RWPE1 (cell line): ENCODE results near the gene PHKB.

ENCODE experiments used
- CTCF ChIA-PET: fragments of 350-600 bp; sonication (Branson Sonifier 250); formaldehyde crosslinking; extraction: SDS; loops from one replicate; lab custom pipeline; 2021; lab: Yijun Ruan, JAX
- POLR2A ChIA-PET: fragments of 400-600 bp; formaldehyde crosslinking; extraction: SDS; loops from one replicate; lab custom pipeline; 2020; ENCODE audit warnings: antibody characterized with exemption; ENCODE audit not compliant: low non-redundant PET; lab: Yijun Ruan, JAX
- DNase-seq: peaks from one replicate; pipeline ENCODE4 v3.0.0; 2012; ENCODE audit warnings: low spot score
- H3K27ac ChIP-seq: fragments of 450-650 bp; 2 replicates; pipeline ENCODE4 v1.5.1; 2017
- TF ChIP-seq, protein P1 (sequence below): fragments of 450-650 bp; conservative IDR thresholded peaks from 2 replicates; pipeline ENCODE4 v1.5.1; 2017; ENCODE audit warnings: low read depth, mild to moderate bottlenecking

PHKB gene

DNA sequence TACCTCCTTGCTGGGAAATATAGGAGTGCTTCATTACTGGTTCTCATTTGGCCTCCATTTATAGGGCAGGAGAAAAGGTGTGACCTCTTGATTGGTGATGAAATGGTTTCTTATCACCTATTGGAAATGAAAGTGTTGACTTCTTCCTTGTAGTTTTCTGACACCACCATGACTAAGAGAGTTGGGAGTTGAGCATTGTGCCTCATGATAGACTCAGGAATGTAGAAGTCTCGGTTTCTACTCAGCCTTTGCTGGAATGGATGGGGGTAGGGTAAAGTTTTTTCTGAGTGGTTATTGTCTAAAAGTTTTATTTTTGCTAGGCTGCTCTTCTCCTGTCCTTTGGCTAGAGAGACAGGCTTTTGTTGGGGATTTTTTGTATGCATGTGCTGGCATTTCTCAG lies 117.4 kb downstream of the PHKB start:
- TF ChIP-seq, protein P1, sequence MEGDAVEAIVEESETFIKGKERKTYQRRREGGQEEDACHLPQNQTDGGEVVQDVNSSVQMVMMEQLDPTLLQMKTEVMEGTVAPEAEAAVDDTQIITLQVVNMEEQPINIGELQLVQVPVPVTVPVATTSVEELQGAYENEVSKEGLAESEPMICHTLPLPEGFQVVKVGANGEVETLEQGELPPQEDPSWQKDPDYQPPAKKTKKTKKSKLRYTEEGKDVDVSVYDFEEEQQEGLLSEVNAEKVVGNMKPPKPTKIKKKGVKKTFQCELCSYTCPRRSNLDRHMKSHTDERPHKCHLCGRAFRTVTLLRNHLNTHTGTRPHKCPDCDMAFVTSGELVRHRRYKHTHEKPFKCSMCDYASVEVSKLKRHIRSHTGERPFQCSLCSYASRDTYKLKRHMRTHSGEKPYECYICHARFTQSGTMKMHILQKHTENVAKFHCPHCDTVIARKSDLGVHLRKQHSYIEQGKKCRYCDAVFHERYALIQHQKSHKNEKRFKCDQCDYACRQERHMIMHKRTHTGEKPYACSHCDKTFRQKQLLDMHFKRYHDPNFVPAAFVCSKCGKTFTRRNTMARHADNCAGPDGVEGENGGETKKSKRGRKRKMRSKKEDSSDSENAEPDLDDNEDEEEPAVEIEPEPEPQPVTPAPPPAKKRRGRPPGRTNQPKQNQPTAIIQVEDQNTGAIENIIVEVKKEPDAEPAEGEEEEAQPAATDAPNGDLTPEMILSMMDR: no peak
- CTCF ChIA-PET: no interaction called here

DNA sequence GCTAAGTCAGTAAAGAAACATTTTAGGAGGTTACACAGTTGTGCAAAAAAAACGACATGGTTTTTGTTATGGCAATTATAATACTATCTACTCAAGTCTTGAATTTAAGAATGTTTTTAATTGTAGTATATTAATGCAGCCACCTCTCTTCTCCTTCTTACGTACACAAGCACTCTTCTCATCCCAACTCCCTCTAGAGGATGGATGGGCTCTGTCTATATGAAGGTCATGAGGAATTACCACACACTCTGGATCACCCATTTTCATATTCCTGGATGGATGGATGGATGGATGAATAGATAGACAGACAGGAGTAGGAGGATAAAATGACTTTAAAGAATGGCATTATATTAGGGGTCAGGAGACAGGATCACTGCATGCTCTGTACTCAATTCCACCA lies 120.0 kb downstream of the PHKB start:
- CTCF ChIA-PET: no interaction called here
- no peak for DNase-seq
- POLR2A ChIA-PET: no interaction called here

More for the DNA sequence above, 117.4 kb downstream of the PHKB start:
- POLR2A ChIA-PET: no interaction called here
- H3K27ac ChIP-seq: no peak overlapping the region
- peak; percentile 16 for DNase-seq

DNA sequence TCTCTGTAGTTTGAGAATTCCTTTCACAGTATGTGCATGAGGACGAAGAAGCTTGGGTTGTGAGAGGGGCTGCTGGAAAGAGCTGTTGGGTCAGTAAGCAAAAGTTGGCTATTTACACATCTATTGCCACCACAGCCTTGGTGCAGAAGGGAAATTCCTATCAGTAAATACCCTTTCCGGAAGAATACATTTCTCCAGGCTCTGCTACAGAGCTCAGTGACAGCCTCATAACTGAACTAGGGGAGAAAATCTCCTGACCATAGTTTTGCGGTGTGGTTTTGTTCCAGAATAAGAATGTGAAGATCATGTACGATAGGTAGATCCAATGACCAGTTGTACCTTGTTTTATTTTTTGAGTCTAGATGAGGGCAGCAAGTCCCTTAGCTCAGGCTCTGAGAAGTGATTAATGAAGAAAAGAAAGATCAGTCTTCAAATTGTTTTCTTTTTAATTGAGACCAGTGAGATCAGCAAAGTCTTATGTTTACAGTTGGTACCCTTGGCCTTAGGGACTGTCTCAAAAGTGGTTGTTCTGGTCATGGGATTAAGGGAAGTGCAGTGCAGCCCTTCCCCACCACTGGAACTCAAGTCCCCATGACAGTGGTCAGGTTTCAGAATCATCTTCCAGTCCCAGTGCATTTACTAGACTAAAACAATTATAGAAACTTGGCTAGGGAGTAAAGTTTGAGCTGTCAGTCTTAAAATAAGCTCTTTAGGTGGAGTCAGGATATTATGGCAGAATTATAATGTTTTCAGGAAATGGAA lies 123.5 kb downstream of the PHKB start:
- DNase-seq: no peak
- ChIA-PET CTCF (interaction anchor here (0.8 kb wide), 1 partner anchor 49 kb away, joined by 3 read pairs; no protein-coding TSS in a partner anchor), POLR2A (no interaction called here)
- H3K27ac ChIP-seq: no peak overlapping the region
- TF ChIP-seq, protein P1: no peak

More for the DNA sequence above, 120.0 kb downstream of the PHKB start:
- TF ChIP-seq, protein P1: no peak
- no peak overlapping the region for H3K27ac ChIP-seq

DNA sequence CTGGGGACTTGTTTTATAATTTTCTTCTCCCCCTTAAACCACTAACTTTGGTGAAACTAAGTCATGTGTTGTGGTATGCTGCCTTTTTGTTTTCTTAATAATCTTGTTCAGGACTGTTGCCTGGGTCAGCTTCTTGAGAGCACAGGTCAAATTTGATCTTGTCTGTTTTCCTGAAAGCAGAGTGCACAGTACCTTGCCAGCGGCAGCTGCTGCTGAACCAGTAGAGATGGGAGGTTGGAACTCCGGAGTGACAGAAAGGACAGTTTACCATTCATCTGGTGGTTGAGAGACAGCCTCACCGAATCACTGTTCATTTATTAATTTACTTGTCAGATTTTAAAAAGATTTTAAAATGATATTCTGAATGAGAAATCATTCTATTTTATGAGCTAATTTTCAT lies 125.0 kb downstream of the PHKB start:
- ChIA-PET POLR2A (no interaction called here), CTCF (no interaction called here)
- no peak for DNase-seq
- no peak overlapping the region for H3K27ac ChIP-seq
- TF ChIP-seq, protein P1: no peak

DNA sequence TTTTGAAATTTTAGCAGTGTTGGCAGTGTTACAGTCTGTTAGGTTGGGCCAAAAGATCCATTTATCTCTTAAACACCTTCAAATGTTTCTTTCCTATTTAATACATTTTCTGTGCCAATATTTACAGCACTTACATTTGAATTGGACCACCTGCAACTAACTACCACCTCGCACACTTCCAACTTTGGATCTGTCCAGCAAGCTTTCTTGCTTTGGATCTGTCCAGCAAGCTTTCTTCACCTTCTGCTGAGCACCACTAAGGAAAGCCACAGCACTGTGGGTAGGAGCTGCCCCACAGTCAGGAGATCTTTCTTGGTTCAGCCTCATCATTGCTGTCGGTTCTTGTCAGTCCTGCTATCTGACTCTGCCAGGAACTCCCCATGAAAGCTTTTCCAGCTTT lies 129.3 kb downstream of the PHKB start:
- ChIA-PET POLR2A (no interaction called here), CTCF (interaction anchor here (0.5 kb wide), 1 partner anchor 372 kb away, joined by 3 read pairs; no protein-coding TSS in a partner anchor)
- no peak overlapping the region for H3K27ac ChIP-seq
- TF ChIP-seq, protein P1: no peak
- DNase-seq: no peak

DNA sequence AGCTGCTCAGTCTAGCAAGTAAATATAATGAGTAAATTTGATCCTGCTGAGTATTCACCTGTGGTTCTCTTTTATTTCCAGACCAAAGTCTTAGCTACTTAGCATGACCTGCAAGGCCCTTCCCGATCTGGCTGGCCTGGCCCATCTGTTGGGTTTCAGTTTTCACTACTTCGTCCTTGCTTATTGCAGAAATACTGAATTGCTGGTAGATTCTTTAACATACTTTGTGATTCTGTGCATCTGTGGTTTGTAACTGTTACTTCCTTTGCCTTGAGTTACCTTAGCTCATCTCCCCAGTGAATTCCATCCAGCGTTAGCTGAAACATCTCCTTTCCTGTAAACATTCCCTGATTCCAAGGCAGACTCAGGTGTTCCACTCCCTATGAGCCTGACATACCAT lies 131.1 kb downstream of the PHKB start:
- POLR2A ChIA-PET: no interaction called here
- H3K27ac ChIP-seq: no peak overlapping the region
- CTCF ChIA-PET: interaction anchor here (0.5 kb wide), 1 partner anchor 345 kb away, joined by 6 read pairs; no protein-coding TSS in a partner anchor
- no peak for DNase-seq
- TF ChIP-seq, protein P1: no peak
